Measurements from ENCODE around the gene TRPC4.

TRPC4 gene

DNA sequence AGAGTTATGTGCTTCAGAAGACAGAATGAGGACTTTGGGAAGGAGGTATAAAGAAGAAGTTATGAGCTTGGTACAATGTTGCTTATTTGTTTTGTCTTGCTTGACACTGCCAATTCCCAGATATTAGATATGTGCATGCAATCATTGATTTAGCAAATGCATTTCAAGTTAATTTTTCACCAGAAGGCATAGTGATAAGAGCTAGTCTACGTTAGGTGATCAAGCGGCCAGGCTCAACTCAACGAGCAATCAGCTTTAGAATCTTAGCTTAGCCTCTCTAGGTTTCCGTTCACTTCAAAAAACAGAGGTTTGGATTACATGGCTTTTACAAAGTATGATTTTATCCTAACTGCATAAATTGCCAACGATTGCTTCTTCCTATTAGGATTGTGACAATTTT lies 189.4 kb downstream of the TRPC4 start:
- Histone ChIP-seq H3K9ac (ENCODE audit: low read length) (no peak overlapping the region), H3K36me3 (ENCODE audit: control insufficient read depth, insufficient read depth, low read length) (no peaks in the 10 kb centered on the region), H3K4me1 (ENCODE audit: control insufficient read depth, insufficient read depth, low read length) (no peaks in the 10 kb centered on the region), H3K27me3 (ENCODE audit: control insufficient read depth, insufficient read depth, low read length) (no peaks in the 10 kb centered on the region), H3K4me3 (ENCODE audit: low read length) (no peak overlapping the region), H3K9me3 (ENCODE audit: control insufficient read depth, low read length) (no peaks in the 10 kb centered on the region)

DNA sequence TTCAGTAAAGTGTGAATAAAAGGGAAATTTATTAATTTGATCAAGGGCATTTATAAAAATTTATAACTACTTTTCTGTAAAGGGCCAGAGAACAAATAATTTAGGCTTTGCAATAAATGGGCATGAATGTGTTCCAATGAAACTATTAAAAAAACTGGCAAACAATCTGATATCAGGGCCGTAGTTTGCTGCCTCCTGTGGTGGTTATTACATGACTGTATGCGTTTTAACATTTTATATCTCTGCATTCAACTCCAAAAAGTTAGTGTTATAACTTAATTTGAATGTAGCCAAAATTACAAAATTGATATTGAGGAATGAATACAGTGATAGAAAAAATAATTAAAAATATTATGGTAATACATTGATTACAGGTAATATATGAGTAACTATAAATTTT lies 190.5 kb downstream of the TRPC4 start:
- Histone ChIP-seq H3K4me1 (ENCODE audit: control insufficient read depth, insufficient read depth, low read length) (no peaks in the 10 kb centered on the region), H3K9me3 (ENCODE audit: control insufficient read depth, low read length) (no peaks in the 10 kb centered on the region), H3K36me3 (ENCODE audit: control insufficient read depth, insufficient read depth, low read length) (no peaks in the 10 kb centered on the region), H3K9ac (ENCODE audit: low read length) (no peak overlapping the region), H3K27me3 (ENCODE audit: control insufficient read depth, insufficient read depth, low read length) (no peaks in the 10 kb centered on the region), H3K4me3 (ENCODE audit: low read length) (no peak overlapping the region)

DNA sequence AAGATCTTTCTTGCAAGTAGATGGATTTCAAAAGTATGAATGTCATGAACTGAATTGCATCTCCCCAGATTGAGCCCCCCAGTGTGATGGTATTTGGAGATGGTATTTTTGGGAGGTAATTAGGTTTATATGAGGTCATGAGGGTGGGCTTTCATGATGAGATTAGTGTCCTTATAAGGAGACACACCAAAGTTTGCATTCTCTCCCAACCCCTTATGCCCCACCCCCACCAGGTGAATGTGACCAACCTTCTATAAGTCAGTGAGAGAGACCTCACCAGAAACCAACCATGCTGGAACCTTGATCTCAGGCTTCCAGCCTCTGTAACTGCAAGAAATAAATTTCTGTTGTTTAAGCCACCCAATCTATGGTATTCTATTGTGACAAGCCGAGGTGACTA lies 199.7 kb downstream of the TRPC4 start:
- no peaks in the 10 kb centered on the region for H3K36me3 ChIP-seq (ENCODE audit: control insufficient read depth, insufficient read depth, low read length)
- H3K4me1 ChIP-seq (ENCODE audit: control insufficient read depth, insufficient read depth, low read length), result no peaks in the 10 kb centered on the region
- H3K9ac ChIP-seq (ENCODE audit: low read length), result no peak overlapping the region
- no peak overlapping the region for H3K4me3 ChIP-seq (ENCODE audit: low read length)
- no peaks in the 10 kb centered on the region for H3K27me3 ChIP-seq (ENCODE audit: control insufficient read depth, insufficient read depth, low read length)
- H3K9me3 ChIP-seq (ENCODE audit: control insufficient read depth, low read length), result no peaks in the 10 kb centered on the region

DNA sequence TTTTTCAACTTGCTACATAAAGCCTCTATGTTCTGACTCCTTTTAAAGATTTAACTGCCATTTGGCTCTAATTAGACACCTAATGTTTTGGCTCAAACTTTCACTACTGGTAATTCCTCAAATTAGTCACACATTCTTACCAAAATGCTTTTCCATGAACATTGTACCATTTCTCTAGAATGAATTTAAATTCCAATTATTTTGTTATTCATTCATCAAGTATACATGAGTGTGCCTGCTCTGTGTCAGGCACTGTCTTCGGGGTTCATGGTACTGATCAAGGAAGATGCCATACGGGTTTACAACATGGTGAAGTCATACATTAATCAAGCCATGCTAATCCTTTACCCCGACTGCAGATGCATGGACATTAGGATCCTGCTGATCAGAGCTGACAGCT lies 201.9 kb downstream of the TRPC4 start:
- Histone ChIP-seq H3K36me3 (ENCODE audit: control insufficient read depth, insufficient read depth, low read length) (no peaks in the 10 kb centered on the region), H3K9ac (ENCODE audit: low read length) (no peak overlapping the region), H3K4me1 (ENCODE audit: control insufficient read depth, insufficient read depth, low read length) (no peaks in the 10 kb centered on the region), H3K4me3 (ENCODE audit: low read length) (no peak overlapping the region), H3K27me3 (ENCODE audit: control insufficient read depth, insufficient read depth, low read length) (no peaks in the 10 kb centered on the region), H3K9me3 (ENCODE audit: control insufficient read depth, low read length) (no peaks in the 10 kb centered on the region)

DNA sequence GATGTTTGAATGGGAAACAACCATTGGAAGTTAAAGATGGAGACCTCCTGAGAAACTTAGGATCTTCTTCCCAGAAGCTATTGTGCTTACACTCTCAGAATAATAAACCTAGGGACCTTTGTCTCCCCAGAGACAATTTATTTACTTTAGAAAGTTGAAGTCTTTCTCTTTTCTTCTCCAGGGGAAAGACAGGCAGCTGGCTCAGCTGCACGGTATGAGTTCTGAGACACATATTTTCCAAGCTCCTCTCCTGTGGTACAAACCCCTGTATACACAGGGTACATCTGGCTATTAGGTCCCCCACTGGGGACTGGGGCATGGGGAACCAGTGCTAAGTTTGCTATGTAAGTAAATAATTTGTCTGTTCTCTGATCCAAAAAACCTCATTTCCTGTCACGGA lies 203.5 kb downstream of the TRPC4 start:
- Histone ChIP-seq H3K36me3 (ENCODE audit: control insufficient read depth, insufficient read depth, low read length) (no peaks in the 10 kb centered on the region), H3K4me3 (ENCODE audit: low read length) (no peak overlapping the region)

DNA sequence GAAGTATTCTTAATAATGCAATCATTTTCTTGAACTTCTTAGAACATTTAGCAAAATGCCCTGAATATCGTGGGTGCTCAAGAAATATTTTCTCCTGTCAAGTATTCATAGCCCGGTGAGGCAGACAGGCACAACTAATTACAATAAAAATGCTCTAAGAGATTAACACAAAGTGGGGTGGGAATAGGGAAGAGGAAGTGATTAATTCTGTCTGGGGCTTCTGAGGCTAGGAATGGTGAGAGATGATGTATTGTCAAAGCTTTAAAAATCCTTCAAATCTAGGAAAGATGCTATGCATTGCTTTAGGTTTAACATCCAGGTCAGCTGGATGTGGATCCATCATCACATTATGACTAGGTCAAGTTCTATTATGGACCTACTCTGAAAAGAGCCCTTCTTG lies 204.2 kb downstream of the TRPC4 start:
- H3K27me3 ChIP-seq (ENCODE audit: control insufficient read depth, insufficient read depth, low read length), result no peaks in the 10 kb centered on the region
- no peak overlapping the region for H3K4me3 ChIP-seq (ENCODE audit: low read length)
- no peaks in the 10 kb centered on the region for H3K4me1 ChIP-seq (ENCODE audit: control insufficient read depth, insufficient read depth, low read length)
- no peak overlapping the region for H3K9ac ChIP-seq (ENCODE audit: low read length)
- no peaks in the 10 kb centered on the region for H3K9me3 ChIP-seq (ENCODE audit: control insufficient read depth, low read length)
- no peaks in the 10 kb centered on the region for H3K36me3 ChIP-seq (ENCODE audit: control insufficient read depth, insufficient read depth, low read length)

More for the DNA sequence above, 203.5 kb downstream of the TRPC4 start:
- H3K9me3 ChIP-seq (ENCODE audit: control insufficient read depth, low read length), result no peaks in the 10 kb centered on the region
- H3K4me1 ChIP-seq (ENCODE audit: control insufficient read depth, insufficient read depth, low read length), result no peaks in the 10 kb centered on the region
- H3K9ac ChIP-seq (ENCODE audit: low read length), result no peak overlapping the region
- no peaks in the 10 kb centered on the region for H3K27me3 ChIP-seq (ENCODE audit: control insufficient read depth, insufficient read depth, low read length)

DNA sequence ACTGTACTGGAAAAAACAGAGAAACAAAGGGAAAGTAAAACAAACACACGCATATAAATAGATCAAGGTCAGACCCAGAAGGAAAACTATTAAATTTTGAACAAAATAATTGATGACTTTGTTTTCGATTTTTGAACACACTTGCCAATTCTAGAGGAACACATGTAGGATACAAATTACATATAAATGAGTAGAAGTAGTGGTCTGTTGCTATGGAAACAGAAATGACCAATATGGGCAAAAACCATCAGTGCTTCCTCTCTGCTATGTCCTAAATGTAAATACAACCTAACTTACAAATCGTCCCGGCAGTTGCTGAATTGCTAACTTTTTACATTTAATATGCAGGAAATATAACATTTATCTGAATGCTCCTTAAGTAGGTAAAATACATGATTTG lies 205.8 kb downstream of the TRPC4 start:
- Histone ChIP-seq H3K4me3 (ENCODE audit: low read length) (no peak overlapping the region), H3K4me1 (ENCODE audit: control insufficient read depth, insufficient read depth, low read length) (no peaks in the 10 kb centered on the region), H3K9ac (ENCODE audit: low read length) (no peak overlapping the region), H3K9me3 (ENCODE audit: control insufficient read depth, low read length) (no peaks in the 10 kb centered on the region), H3K36me3 (ENCODE audit: control insufficient read depth, insufficient read depth, low read length) (no peaks in the 10 kb centered on the region), H3K27me3 (ENCODE audit: control insufficient read depth, insufficient read depth, low read length) (no peaks in the 10 kb centered on the region)

DNA sequence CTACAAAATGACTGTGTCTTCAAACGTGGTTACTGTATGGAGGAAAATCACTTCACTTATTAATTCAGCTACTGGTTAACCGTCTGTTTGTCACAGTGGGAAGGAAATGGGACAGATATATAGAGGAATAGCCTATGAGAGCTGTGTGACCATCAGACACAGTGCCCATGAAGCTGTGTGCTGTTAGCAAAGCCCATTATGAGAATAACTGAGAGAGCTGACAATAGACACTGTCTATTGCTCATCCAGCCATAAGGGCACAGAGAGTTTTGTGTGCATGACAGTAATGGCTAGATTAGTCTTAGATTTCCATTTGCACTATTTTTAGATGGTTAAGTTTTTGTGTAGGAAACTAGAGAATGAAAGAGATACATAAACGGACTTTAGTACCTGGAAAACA lies 206.9 kb downstream of the TRPC4 start:
- H3K9ac ChIP-seq (ENCODE audit: low read length), result no peak overlapping the region
- H3K36me3 ChIP-seq (ENCODE audit: control insufficient read depth, insufficient read depth, low read length), result no peaks in the 10 kb centered on the region
- no peaks in the 10 kb centered on the region for H3K9me3 ChIP-seq (ENCODE audit: control insufficient read depth, low read length)
- no peaks in the 10 kb centered on the region for H3K27me3 ChIP-seq (ENCODE audit: control insufficient read depth, insufficient read depth, low read length)
- no peaks in the 10 kb centered on the region for H3K4me1 ChIP-seq (ENCODE audit: control insufficient read depth, insufficient read depth, low read length)
- no peak overlapping the region for H3K4me3 ChIP-seq (ENCODE audit: low read length)

DNA sequence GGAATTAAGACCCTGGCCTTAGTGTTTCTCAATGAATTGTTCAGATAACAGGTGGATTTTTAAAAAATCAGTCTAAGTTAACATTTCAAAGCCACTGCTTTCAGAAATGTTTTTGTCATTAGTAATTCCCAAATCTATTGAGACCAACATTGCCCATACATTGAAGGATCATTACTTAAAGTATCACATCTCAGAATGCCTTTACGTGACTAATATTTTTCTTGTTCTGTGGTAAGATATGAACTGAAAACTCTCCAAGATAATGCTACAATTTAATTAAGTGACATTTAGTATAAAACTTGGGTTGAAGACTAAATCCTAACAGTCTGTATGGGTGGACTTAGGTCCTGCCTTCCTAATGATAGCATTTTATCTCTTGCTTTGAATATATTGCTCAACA lies 211.6 kb downstream of the TRPC4 start:
- H3K36me3 ChIP-seq (ENCODE audit: control insufficient read depth, insufficient read depth, low read length), result no peaks in the 10 kb centered on the region
- no peaks in the 10 kb centered on the region for H3K4me1 ChIP-seq (ENCODE audit: control insufficient read depth, insufficient read depth, low read length)
- H3K9ac ChIP-seq (ENCODE audit: low read length), result no peak overlapping the region
- no peak overlapping the region for H3K4me3 ChIP-seq (ENCODE audit: low read length)
- H3K27me3 ChIP-seq (ENCODE audit: control insufficient read depth, insufficient read depth, low read length), result no peaks in the 10 kb centered on the region
- no peaks in the 10 kb centered on the region for H3K9me3 ChIP-seq (ENCODE audit: control insufficient read depth, low read length)

DNA sequence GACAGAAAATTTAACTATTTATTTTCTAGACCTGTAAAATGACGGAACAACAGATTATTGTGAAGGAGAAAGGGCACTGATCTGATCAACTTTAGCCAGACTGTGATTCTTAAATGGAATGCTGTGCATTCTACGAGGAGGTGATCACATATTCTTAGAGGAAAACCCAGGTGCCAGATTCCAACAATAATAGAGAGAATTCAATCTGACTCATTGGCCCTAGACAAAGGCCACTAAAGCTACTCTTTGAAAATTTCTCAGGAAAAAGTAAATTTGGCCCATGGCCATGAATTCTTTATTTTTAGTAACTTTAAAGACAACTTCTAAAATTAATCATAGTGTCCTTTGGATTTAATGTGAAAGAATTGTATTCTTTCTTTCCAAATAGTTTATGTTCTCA lies 212.4 kb downstream of the TRPC4 start:
- Histone ChIP-seq H3K4me3 (ENCODE audit: low read length) (no peak overlapping the region), H3K36me3 (ENCODE audit: control insufficient read depth, insufficient read depth, low read length) (no peaks in the 10 kb centered on the region), H3K9me3 (ENCODE audit: control insufficient read depth, low read length) (no peaks in the 10 kb centered on the region), H3K4me1 (ENCODE audit: control insufficient read depth, insufficient read depth, low read length) (no peaks in the 10 kb centered on the region), H3K27me3 (ENCODE audit: control insufficient read depth, insufficient read depth, low read length) (no peaks in the 10 kb centered on the region), H3K9ac (ENCODE audit: low read length) (no peak overlapping the region)

DNA sequence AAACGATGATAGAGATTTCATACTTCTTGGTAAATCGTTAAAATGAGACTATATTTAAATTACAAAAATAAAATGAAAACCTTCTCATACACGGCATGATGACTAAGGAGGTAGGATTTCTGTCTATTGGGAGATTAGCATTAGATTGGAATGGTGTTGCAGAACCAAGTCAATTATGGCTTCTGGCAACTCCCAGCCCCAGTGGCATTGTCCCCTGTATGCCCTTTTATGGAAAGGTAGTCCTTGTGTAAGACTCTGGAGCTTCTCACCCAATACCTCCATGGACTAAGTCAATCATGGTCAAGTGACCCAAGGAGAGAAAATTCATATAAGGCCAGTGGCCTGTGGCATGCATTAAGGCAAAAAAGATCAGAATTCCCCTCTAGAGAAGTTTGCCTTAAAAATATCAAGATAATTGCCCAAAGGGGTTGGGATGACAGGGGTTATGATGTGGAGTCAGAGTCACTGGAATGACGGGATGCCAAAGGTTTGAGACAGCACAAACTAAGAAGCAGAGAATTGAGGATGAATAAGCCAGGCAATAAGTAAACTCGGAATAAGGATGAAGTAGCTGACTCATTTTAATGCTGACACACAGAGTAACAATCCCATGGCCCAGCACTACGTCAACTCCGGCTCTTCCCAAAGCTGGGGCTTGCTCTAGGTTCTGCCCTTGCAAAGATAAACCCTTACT lies 213.2 kb downstream of the TRPC4 start:
- no peaks in the 10 kb centered on the region for H3K4me1 ChIP-seq (ENCODE audit: control insufficient read depth, insufficient read depth, low read length)
- H3K9ac ChIP-seq (ENCODE audit: low read length), result no peak overlapping the region
- no peaks in the 10 kb centered on the region for H3K36me3 ChIP-seq (ENCODE audit: control insufficient read depth, insufficient read depth, low read length)
- no peaks in the 10 kb centered on the region for H3K27me3 ChIP-seq (ENCODE audit: control insufficient read depth, insufficient read depth, low read length)
- H3K4me3 ChIP-seq (ENCODE audit: low read length), result no peak overlapping the region
- H3K9me3 ChIP-seq (ENCODE audit: control insufficient read depth, low read length), result no peaks in the 10 kb centered on the region

DNA sequence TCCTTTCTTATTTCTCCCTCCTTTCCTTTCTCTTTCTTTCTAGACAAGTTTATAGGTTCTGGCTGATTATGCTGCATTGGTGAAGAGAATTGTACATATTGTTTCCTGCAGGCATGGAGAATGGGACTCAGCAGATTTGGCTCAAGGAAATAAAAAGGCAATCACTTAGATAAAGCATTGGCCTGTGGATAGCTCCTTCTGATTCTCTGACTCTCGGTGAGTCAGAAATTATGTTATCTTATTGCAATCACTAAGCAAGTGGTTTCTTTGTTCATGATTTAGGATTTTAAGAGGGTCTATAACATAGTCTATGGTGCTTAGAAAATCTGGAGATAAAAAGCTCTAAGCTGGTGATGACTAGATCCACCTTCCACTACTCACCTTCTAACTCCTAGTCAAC lies 217.0 kb downstream of the TRPC4 start:
- Histone ChIP-seq H3K4me1 (ENCODE audit: control insufficient read depth, insufficient read depth, low read length) (no peaks in the 10 kb centered on the region), H3K27me3 (ENCODE audit: control insufficient read depth, insufficient read depth, low read length) (no peaks in the 10 kb centered on the region), H3K36me3 (ENCODE audit: control insufficient read depth, insufficient read depth, low read length) (no peaks in the 10 kb centered on the region), H3K9ac (ENCODE audit: low read length) (no peak overlapping the region), H3K4me3 (ENCODE audit: low read length) (no peak overlapping the region), H3K9me3 (ENCODE audit: control insufficient read depth, low read length) (no peaks in the 10 kb centered on the region)

DNA sequence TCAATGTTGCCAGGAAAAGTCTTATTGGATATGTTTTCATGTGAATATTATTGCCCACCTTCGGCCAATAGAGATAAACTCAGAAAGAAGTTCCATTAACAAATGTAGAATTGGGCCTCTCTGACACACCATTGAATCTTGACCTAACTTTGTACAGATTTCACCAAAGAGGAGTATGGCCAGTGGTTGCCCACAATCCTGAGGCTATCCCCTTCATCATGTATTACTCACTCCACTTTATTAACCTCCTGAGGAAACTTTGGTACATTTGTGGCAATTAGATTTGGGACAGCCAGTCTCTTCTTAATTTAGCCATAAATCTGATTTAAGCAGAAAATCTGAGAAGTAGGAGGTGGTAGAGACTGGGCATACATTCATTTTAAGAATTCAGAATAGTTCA lies 217.7 kb downstream of the TRPC4 start:
- no peak overlapping the region for H3K9ac ChIP-seq (ENCODE audit: low read length)
- no peak overlapping the region for H3K4me3 ChIP-seq (ENCODE audit: low read length)
- no peaks in the 10 kb centered on the region for H3K4me1 ChIP-seq (ENCODE audit: control insufficient read depth, insufficient read depth, low read length)
- no peaks in the 10 kb centered on the region for H3K9me3 ChIP-seq (ENCODE audit: control insufficient read depth, low read length)
- H3K27me3 ChIP-seq (ENCODE audit: control insufficient read depth, insufficient read depth, low read length), result no peaks in the 10 kb centered on the region
- H3K36me3 ChIP-seq (ENCODE audit: control insufficient read depth, insufficient read depth, low read length), result no peaks in the 10 kb centered on the region

Measured in mucosa of stomach (tissue), 1 donor.